HG03139 (cell line): ENCODE data around the gene FAM111B.
"Not testable (repeated sequence)": the region's sequence is repeated elsewhere in the genome, so short reads cannot be mapped to it uniquely, and the experiment has no call there.

Source experiments
- ATAC-seq: cut with Tn5 transposase; IDR thresholded peaks from one replicate; pipeline ENCODE4 v1.9.1; 2021; ENCODE audit not compliant: unreplicated experiment

FAM111B gene

GRCh38 chr11:59106363-59107336, at the start of gene FAM111B:
TSS of gene FAM111B (plus strand) at chr11:59107237. CDS start at chr11:59109626, 2,389 bp downstream.
- ATAC-seq: peak; percentile 60

- peak; percentile 86 for ATAC-seq
These were observed 48.7 kb upstream of the FAM111B start for GRCh38 chr11:59058120-59059033.

GRCh38 chr11:59060096-59060495, 46.9 kb upstream of the FAM111B start:
- not testable (repeated sequence) for ATAC-seq

- no peak for ATAC-seq
These were observed 44.2 kb upstream of the FAM111B start for GRCh38 chr11:59062602-59063529.

GRCh38 chr11:59063996-59064727, 42.9 kb upstream of the FAM111B start:
- not testable (repeated sequence) for ATAC-seq

GRCh38 chr11:59069087-59069486, 38.0 kb upstream of the FAM111B start:
- ATAC-seq: no peak

- peak; percentile 94 for ATAC-seq
These were observed 30.0 kb upstream of the FAM111B start for GRCh38 chr11:59076876-59077571.

- ATAC-seq: no peak
These were observed 28.6 kb upstream of the FAM111B start for GRCh38 chr11:59078435-59078834.

- ATAC-seq: no peak
These were observed 28.0 kb upstream of the FAM111B start for GRCh38 chr11:59079086-59079485.

GRCh38 chr11:59080421-59080820, 26.6 kb upstream of the FAM111B start:
- ATAC-seq: not testable (repeated sequence)

GRCh38 chr11:59081430-59082020, 25.5 kb upstream of the FAM111B start:
- not testable (repeated sequence) for ATAC-seq

GRCh38 chr11:59086007-59086406, 21.0 kb upstream of the FAM111B start, which contains the start of gene GLYATL1B:
TSS of gene GLYATL1B (plus strand) at chr11:59086307. CDS start at chr11:59086307, 0 bp downstream.
- not testable (repeated sequence) for ATAC-seq

- ATAC-seq: no peak
These were observed 18.9 kb upstream of the FAM111B start for GRCh38 chr11:59088162-59088561.

GRCh38 chr11:59093576-59093975, 13.5 kb upstream of the FAM111B start:
- not testable (repeated sequence) for ATAC-seq

- peak; percentile 65 for ATAC-seq
These were observed 11.8 kb upstream of the FAM111B start for GRCh38 chr11:59095225-59095624.

GRCh38 chr11:59095972-59096575, 11.0 kb upstream of the FAM111B start:
- not testable (repeated sequence) for ATAC-seq

GRCh38 chr11:59097113-59097708, 9.8 kb upstream of the FAM111B start:
- no peak for ATAC-seq

- not testable (repeated sequence) for ATAC-seq
These were observed 9.1 kb upstream of the FAM111B start for GRCh38 chr11:59097938-59098337.
